HepG2 (cell line): ENCODE results near the gene MRPL34. TPM values are rescaled to one million over a fixed set of nuclear protein-coding genes. Genes with fewer than 3 reads are reported as not detected.

Experiments used
- ARNT ChIP-seq: fragments of 450-650 bp; IDR thresholded peaks from 2 replicates; pipeline ENCODE4 v1.6.1; 2017
- ATF5 ChIP-seq: sonication (generic); formaldehyde crosslinking; IDR thresholded peaks from 2 replicates; pipeline ENCODE4 v1.4.0; 2020; ENCODE audit warnings: mild to moderate bottlenecking, low read depth, missing genetic modification reagents
- CENPBD1 ChIP-seq: sonication (generic); formaldehyde crosslinking; IDR thresholded peaks from 2 replicates; pipeline ENCODE4 v1.8.0; 2022; ENCODE audit warnings: missing genetic modification reagents, low read depth, mild to moderate bottlenecking, borderline replicate concordance
- HMGA1 ChIP-seq: sonication (generic); formaldehyde crosslinking; conservative IDR thresholded peaks from 2 replicates; pipeline ENCODE4 v1.4.0; 2020; ENCODE audit warnings: missing genetic modification reagents
- MTF1 ChIP-seq: sonication (generic); formaldehyde crosslinking; IDR thresholded peaks from 2 replicates; pipeline ENCODE4 v1.5.0; 2020; ENCODE audit warnings: missing genetic modification reagents
- MYC ChIP-seq: sonication (generic); formaldehyde crosslinking; IDR thresholded peaks from 2 replicates; pipeline ENCODE4 v1.9.0; 2021; ENCODE audit warnings: missing genetic modification reagents, borderline replicate concordance
- NR2F2 ChIP-seq: IDR thresholded peaks from 2 replicates; pipeline ENCODE4 v1.6.1; 2012; ENCODE audit warnings: low read depth, inconsistent platforms, borderline replicate concordance
- RAD51 ChIP-seq: fragments of 450-650 bp; IDR thresholded peaks from 2 replicates; pipeline ENCODE4 v1.6.1; 2016; ENCODE audit warnings: borderline replicate concordance
- RBAK ChIP-seq: sonication (generic); formaldehyde crosslinking; IDR thresholded peaks from 2 replicates; pipeline ENCODE4 v1.5.1; 2020; ENCODE audit warnings: mild to moderate bottlenecking, missing genetic modification reagents
- UBTF ChIP-seq: sonication (generic); formaldehyde crosslinking; IDR thresholded peaks from 2 replicates; pipeline ENCODE4 v1.4.0; 2020; ENCODE audit warnings: mild to moderate bottlenecking, missing genetic modification reagents
- ZBTB8A ChIP-seq: sonication (generic); formaldehyde crosslinking; IDR thresholded peaks from 2 replicates; pipeline ENCODE4 v1.4.0; 2020; ENCODE audit warnings: mild to moderate bottlenecking, low read depth, missing genetic modification reagents, borderline replicate concordance
- ZNF275 ChIP-seq: sonication (generic); formaldehyde crosslinking; IDR thresholded peaks from 2 replicates; pipeline ENCODE4 v1.8.0; 2022; ENCODE audit warnings: missing genetic modification reagents, mild to moderate bottlenecking, inconsistent platforms, borderline replicate concordance
- ZNF34 ChIP-seq: sonication (generic); formaldehyde crosslinking; IDR thresholded peaks from 2 replicates; pipeline ENCODE4 v1.4.0; 2020; ENCODE audit warnings: mild to moderate bottlenecking, missing genetic modification reagents, borderline replicate concordance
- ZNF414 ChIP-seq: sonication (generic); formaldehyde crosslinking; IDR thresholded peaks from 2 replicates; pipeline ENCODE4 v1.5.0; 2020; ENCODE audit warnings: missing genetic modification reagents
- ZNF468 ChIP-seq: sonication (generic); formaldehyde crosslinking; IDR thresholded peaks from 2 replicates; pipeline ENCODE4 v1.8.0; 2022; ENCODE audit warnings: mild to moderate bottlenecking, moderate library complexity, missing genetic modification reagents
- ZNF496 ChIP-seq: sonication (generic); formaldehyde crosslinking; IDR thresholded peaks from 2 replicates; pipeline ENCODE4 v1.8.1; 2023; ENCODE audit warnings: mild to moderate bottlenecking, moderate library complexity, missing genetic modification reagents; ENCODE audit not compliant: insufficient replicate concordance
- ZNF501 ChIP-seq: sonication (generic); formaldehyde crosslinking; IDR thresholded peaks from 2 replicates; pipeline ENCODE4 v1.5.1; 2020; ENCODE audit warnings: mild to moderate bottlenecking, moderate library complexity, missing genetic modification reagents
- ZNF503 ChIP-seq: sonication (generic); formaldehyde crosslinking; IDR thresholded peaks from 2 replicates; pipeline ENCODE4 v1.4.0; 2020; ENCODE audit warnings: missing genetic modification reagents
- ZNF563 ChIP-seq: sonication (generic); formaldehyde crosslinking; IDR thresholded peaks from 2 replicates; pipeline ENCODE4 v1.8.0; 2022; ENCODE audit warnings: mild to moderate bottlenecking, moderate library complexity, missing genetic modification reagents
- ZNF891 ChIP-seq: sonication (generic); formaldehyde crosslinking; IDR thresholded peaks from 2 replicates; pipeline ENCODE4 v1.5.0; 2020; ENCODE audit warnings: mild to moderate bottlenecking, missing genetic modification reagents
- ZSCAN25 ChIP-seq: sonication (generic); formaldehyde crosslinking; IDR thresholded peaks from 2 replicates; pipeline ENCODE4 v1.8.0; 2022; ENCODE audit warnings: mild to moderate bottlenecking, missing genetic modification reagents
- polyA plus RNA-seq, 8 experiments: library from polyadenylated mRNA; depleted of rRNA in 3 of 8; stranded (reverse) in 7 of 8; unstranded in 1 of 8; fragments of >200 nt; fragmentation: Illumina TruSeq in 4 of 8; extraction: Trizol in 4 of 8; gene quantifications; 2 replicates each; pipeline versions ENCODE4 v1.2.1 to v1.2.3, GENCODE V29; 2011 to 2016; ENCODE audit warnings: low read depth in 4 of 8, missing spikeins in 1 of 8, mixed read lengths in 1 of 8; ENCODE audit not compliant: insufficient read depth in 1 of 8
- total RNA-seq, 5 experiments: library from RNA; depleted of rRNA; stranded (reverse); fragments of >200 nt; fragmentation: Illumina TruSeq; extraction: Trizol; gene quantifications; 2 replicates each; pipeline ENCODE4 v1.2.3, GENCODE V29; 2016; ENCODE audit warnings: low read depth in 1 of 5

Gene MRPL34
- total and polyA plus RNA-seq, 2 of the 13 experiments (the other 11 are each of a cell fraction or from before 2014, with no cell fraction given), result 74.0 to 77.3 TPM

GRCh38 chr19:17340302-17340870 is 34.7 kb downstream of the MRPL34 start (continued):
- TF ChIP-seq UBTF (CRISPR knock-in tag), result no peak
- TF ChIP-seq ZNF34 (CRISPR knock-in tag), result no peak
- no peak for TF ChIP-seq ZNF468 (CRISPR knock-in tag)
- no peak for TF ChIP-seq ZNF501 (CRISPR knock-in tag)
- no peak for TF ChIP-seq CENPBD1 (CRISPR knock-in tag)
- 0 out of 2 replicates have a peak, but pooled peaks have one; percentile 22 for TF ChIP-seq ZNF275 (CRISPR knock-in tag)
- TF ChIP-seq MTF1, result no peak
- TF ChIP-seq ZNF496 (CRISPR knock-in tag), result no peak
- TF ChIP-seq ZBTB8A (CRISPR knock-in tag), result no peak
- no peak for TF ChIP-seq ATF5 (CRISPR knock-in tag)
- TF ChIP-seq HMGA1 (CRISPR knock-in tag), result no peak
- TF ChIP-seq ZSCAN25 (CRISPR knock-in tag), result peak; percentile 95
- TF ChIP-seq ZNF563 (CRISPR knock-in tag), result no peak
- TF ChIP-seq ARNT, result no peak
- TF ChIP-seq MYC (CRISPR knock-in tag), result 0 out of 2 replicates have a peak, but pooled peaks have one; percentile 7
- TF ChIP-seq ZNF414 (CRISPR knock-in tag), result no peak
- TF ChIP-seq RAD51, result no peak
- TF ChIP-seq ZNF503 (CRISPR knock-in tag), result no peak
- TF ChIP-seq NR2F2, result no peak; the same call in 1 of the 2 replicates
- 0 out of 2 replicates have a peak, but pooled peaks have one; percentile 2 for TF ChIP-seq RBAK (CRISPR knock-in tag)
- TF ChIP-seq ZNF891 (CRISPR knock-in tag), result no peak
